ENCODE measurements around the gene CNTF.

The CNTF gene

DNA sequence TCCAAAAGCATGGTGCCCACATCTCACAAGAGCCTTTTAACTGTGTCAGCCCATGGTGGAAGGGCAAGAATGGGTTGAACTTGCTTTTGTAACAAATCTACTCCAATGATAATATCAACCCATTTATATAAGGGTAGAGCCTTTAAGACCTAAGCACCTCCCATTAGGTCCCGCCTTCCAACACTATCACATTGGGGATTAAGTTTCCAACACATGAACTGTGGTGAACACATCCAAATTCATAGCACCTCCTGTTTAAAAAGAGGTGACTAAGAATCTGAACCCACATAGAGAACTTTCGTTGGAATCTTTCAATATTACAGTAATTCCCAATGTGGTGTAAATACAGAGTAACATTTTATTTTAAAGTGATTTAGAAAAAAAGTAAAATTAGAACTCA is 9.2 kb upstream of the CNTF start:
- no peak for DNase-seq (ENCODE audit: low read depth)
- no peak for TF ChIP-seq MYC (IDR thresholded peaks at IDR 0.05; ENCODE audit: low read depth, low read length)
- TF ChIP-seq CTCF (IDR thresholded peaks at IDR 0.05; ENCODE audit: low read depth, low read length): no peak
- TF ChIP-seq, protein P1, sequence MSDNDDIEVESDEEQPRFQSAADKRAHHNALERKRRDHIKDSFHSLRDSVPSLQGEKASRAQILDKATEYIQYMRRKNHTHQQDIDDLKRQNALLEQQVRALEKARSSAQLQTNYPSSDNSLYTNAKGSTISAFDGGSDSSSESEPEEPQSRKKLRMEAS (IDR thresholded peaks at IDR 0.05; ENCODE audit: low read depth, low read length): no peak
- TF ChIP-seq POLR2A (IDR thresholded peaks at IDR 0.05; ENCODE audit: extremely low read depth, insufficient read length): no peak
- no peak overlapping the region for H3K4me3 ChIP-seq (ENCODE audit: low read depth, low read length)

DNA sequence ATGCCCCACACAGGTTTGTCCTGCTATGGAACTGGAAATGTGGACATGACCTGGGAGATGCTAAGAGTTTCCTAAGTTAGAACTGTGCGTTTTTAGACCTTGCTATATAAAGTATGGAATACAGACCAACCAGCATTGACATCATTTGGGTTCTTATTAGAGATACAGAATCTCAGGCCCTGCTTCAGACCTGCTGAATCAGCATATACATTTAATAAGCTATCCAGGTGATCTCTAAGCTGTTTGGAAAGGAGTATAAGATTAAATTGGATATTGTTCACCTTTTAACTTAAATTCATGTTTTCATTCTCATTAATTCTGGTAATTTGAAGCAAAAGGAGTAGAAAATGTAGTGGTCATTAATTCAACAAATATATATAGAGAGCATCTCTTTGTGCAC is 6.9 kb upstream of the CNTF start:
- DNase-seq (ENCODE audit: low read depth): no peak
- TF ChIP-seq, protein P1 (IDR thresholded peaks at IDR 0.05; ENCODE audit: low read depth, low read length): no peak
- TF ChIP-seq POLR2A (IDR thresholded peaks at IDR 0.05; ENCODE audit: extremely low read depth, insufficient read length) (no peak), MYC (IDR thresholded peaks at IDR 0.05; ENCODE audit: low read depth, low read length) (no peak)
- H3K4me3 ChIP-seq (ENCODE audit: low read depth, low read length): no peak overlapping the region

DNA sequence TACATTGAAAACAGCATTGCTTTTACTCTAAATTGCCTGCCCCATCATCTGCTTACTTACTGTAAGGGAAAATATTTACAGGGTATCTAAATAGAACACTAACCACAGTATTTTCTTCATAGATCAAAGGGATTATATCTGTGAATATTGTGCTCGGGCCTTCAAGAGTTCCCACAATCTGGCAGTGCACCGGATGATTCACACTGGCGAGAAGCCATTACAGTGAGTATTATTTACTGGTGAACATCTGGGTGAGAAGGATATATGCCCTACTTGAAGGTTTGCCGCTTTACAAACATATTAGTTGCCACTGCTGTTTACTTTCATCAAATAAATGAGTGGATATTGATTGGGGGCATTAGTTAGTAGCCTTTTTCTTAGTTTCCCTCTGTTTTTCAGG is 5.9 kb upstream of the CNTF start:
- TF ChIP-seq MYC (IDR thresholded peaks at IDR 0.05; ENCODE audit: low read depth, low read length) (no peak), POLR2A (IDR thresholded peaks at IDR 0.05; ENCODE audit: extremely low read depth, insufficient read length) (no peak), CTCF (IDR thresholded peaks at IDR 0.05; ENCODE audit: low read depth, low read length) (no peak)
- TF ChIP-seq, protein P1 (IDR thresholded peaks at IDR 0.05; ENCODE audit: low read depth, low read length): no peak
- no peak for DNase-seq (ENCODE audit: low read depth)
- no peak overlapping the region for H3K4me3 ChIP-seq (ENCODE audit: low read depth, low read length)

DNA sequence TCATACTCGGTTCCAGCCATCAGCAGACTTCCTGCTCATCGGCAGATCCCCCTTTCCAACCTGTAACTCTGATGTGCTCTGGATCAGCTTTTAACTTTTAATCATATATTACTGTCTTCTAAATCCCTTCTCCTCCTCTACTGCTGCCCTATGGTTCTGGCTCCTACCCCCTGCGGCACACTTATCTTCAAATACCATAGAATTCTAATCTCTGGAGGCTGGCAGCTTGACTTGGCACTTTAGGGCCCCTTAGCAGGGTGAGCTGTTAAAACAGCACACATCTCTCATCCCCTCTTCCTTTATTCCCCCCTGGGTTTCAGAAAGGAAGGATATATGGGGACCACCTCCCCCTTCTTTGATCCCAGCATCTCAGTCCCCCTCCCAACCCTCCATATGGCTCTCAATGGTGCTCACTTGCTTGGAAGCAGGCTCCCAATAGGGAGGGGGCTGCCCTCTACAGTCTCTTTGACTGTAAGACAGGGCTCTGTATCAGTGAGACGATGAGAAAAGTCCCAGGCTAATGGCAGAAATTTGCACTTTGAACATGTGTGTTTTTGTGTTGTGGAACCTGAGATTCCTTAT is 4.4 kb upstream of the CNTF start:
- DNase-seq (ENCODE audit: low read depth): no peak
- TF ChIP-seq MYC (IDR thresholded peaks at IDR 0.05; ENCODE audit: low read depth, low read length) (no peak), POLR2A (IDR thresholded peaks at IDR 0.05; ENCODE audit: extremely low read depth, insufficient read length) (no peak), CTCF (IDR thresholded peaks at IDR 0.05; ENCODE audit: low read depth, low read length) (peak; percentile 8)
- TF ChIP-seq, protein P1 (IDR thresholded peaks at IDR 0.05; ENCODE audit: low read depth, low read length): no peak

GRCh38 chr11:58621586-58622262 is 741 bp upstream of the CNTF start:
- no peak for DNase-seq (ENCODE audit: low read depth)
- H3K4me3 ChIP-seq (ENCODE audit: low read depth, low read length): no peak overlapping the region
- TF ChIP-seq, protein P1 (IDR thresholded peaks at IDR 0.05; ENCODE audit: low read depth, low read length): no peak
- TF ChIP-seq MYC (IDR thresholded peaks at IDR 0.05; ENCODE audit: low read depth, low read length) (no peak), POLR2A (IDR thresholded peaks at IDR 0.05; ENCODE audit: extremely low read depth, insufficient read length) (no peak), CTCF (IDR thresholded peaks at IDR 0.05; ENCODE audit: low read depth, low read length) (no peak)

More for the DNA sequence above, 4.4 kb upstream of the CNTF start:
- H3K4me3 ChIP-seq (ENCODE audit: low read depth, low read length): no peak overlapping the region

- TF ChIP-seq, protein P1 (IDR thresholded peaks at IDR 0.05; ENCODE audit: low read depth, low read length): no peak
- TF ChIP-seq MYC (IDR thresholded peaks at IDR 0.05; ENCODE audit: low read depth, low read length) (no peak), CTCF (IDR thresholded peaks at IDR 0.05; ENCODE audit: low read depth, low read length) (no peak), POLR2A (IDR thresholded peaks at IDR 0.05; ENCODE audit: extremely low read depth, insufficient read length) (no peak)
- H3K4me3 ChIP-seq (ENCODE audit: low read depth, low read length): no peak overlapping the region
- no peak for DNase-seq (ENCODE audit: low read depth)
These were observed 2.6 kb downstream of the CNTF start for GRCh38 chr11:58625086-58625485.

Data from NB4 (cell line).